ENCODE measurements around the gene KCNT1.

The KCNT1 gene

DNA sequence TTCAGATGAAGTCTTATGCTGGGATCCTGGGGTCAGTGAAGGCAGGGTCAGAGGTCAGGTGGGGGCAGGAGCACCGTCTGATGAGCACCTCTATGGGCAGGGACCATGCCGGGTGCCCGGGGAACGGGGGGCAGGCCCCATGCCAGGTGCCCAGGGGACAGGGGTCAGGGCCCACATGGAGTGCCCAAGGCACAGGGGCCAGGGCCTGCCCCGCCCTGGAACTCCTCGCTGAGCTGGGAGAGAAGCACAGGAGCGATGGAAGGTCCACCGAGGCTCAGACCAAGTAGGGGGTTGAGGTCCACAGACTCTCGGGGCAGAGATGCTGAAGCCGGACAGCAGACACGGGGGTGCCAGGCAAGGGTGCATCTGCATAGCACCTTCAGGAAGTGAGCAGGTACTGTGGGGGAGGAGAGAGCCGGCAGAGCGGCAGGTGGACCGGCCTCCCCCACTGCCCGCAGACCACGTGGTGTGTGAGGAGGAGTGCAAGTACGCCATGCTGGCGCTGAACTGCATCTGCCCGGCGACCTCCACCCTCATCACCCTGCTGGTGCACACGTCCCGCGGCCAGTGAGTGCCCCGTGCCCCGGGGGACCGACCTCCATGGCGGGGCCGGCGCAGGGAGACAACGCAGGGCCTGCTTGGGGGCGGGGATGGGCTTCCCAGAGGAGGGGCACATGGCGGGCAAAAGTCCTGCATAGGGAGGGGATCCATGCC lies 67.7 kb downstream of the KCNT1 start:
- Histone ChIP-seq H3K4me2 (ENCODE audit: low read length) (no peak overlapping the region), H3K9me3 (ENCODE audit: control insufficient read depth, insufficient read depth, low read length) (no peaks in the 10 kb centered on the region; the same call in 1 of the 2 replicates), H3K79me2 (ENCODE audit: control insufficient read depth, low read length) (no peaks in the 10 kb centered on the region), H3K4me3 (ENCODE audit: low read length) (no peak overlapping the region), H3K27ac (ENCODE audit: low read depth, low read length) (no peak overlapping the region), H3K9me2 (replicated peaks; ENCODE audit: control insufficient read depth, low read length) (no peaks in the 10 kb centered on the region), H3K4me1 (ENCODE audit: control insufficient read depth, low read length) (no peaks in the 10 kb centered on the region), H3F3A (ENCODE audit: control insufficient read depth, insufficient read depth) (no peaks in the 10 kb centered on the region), H3K27me3 (ENCODE audit: control insufficient read depth, low read length) (no peaks in the 10 kb centered on the region), H4K20me1 (ENCODE audit: control insufficient read depth, insufficient read depth, low read depth, low read length) (no peaks in the 10 kb centered on the region), H3K36me3 (ENCODE audit: control insufficient read depth, low read length) (no peaks in the 10 kb centered on the region)
- TF ChIP-seq EZH2phosphoT487 (IDR thresholded peaks at IDR 0.05; ENCODE audit: borderline replicate concordance, low read length): no peak
- TF ChIP-seq, protein P1, sequence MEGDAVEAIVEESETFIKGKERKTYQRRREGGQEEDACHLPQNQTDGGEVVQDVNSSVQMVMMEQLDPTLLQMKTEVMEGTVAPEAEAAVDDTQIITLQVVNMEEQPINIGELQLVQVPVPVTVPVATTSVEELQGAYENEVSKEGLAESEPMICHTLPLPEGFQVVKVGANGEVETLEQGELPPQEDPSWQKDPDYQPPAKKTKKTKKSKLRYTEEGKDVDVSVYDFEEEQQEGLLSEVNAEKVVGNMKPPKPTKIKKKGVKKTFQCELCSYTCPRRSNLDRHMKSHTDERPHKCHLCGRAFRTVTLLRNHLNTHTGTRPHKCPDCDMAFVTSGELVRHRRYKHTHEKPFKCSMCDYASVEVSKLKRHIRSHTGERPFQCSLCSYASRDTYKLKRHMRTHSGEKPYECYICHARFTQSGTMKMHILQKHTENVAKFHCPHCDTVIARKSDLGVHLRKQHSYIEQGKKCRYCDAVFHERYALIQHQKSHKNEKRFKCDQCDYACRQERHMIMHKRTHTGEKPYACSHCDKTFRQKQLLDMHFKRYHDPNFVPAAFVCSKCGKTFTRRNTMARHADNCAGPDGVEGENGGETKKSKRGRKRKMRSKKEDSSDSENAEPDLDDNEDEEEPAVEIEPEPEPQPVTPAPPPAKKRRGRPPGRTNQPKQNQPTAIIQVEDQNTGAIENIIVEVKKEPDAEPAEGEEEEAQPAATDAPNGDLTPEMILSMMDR (IDR thresholded peaks at IDR 0.05; ENCODE audit: low read depth, low read length, poor library complexity, severe bottlenecking): no peak

DNA sequence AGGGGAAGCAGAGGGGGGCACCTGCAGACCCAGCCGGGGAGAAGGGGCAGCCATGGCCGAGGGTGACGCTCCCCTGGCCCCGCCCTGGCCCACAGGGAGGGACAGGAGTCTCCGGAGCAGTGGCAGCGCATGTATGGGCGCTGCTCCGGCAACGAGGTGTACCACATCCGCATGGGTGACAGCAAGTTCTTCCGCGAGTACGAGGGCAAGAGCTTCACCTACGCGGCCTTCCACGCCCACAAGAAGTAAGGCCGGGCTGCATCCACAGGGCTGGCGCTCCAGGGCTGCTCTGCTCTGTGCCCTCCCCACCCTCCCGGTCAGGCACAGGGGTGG lies 68.2 kb downstream of the KCNT1 start:
- no peak overlapping the region for H3K4me2 ChIP-seq (ENCODE audit: low read length)
- H3F3A ChIP-seq (ENCODE audit: control insufficient read depth, insufficient read depth): no peaks in the 10 kb centered on the region
- no peaks in the 10 kb centered on the region for H3K79me2 ChIP-seq (ENCODE audit: control insufficient read depth, low read length)
- H3K27ac ChIP-seq (ENCODE audit: low read depth, low read length): no peak overlapping the region
- no peak for TF ChIP-seq EZH2phosphoT487 (IDR thresholded peaks at IDR 0.05; ENCODE audit: borderline replicate concordance, low read length)
- TF ChIP-seq, protein P1 (IDR thresholded peaks at IDR 0.05; ENCODE audit: low read depth, low read length, poor library complexity, severe bottlenecking): no peak
- no peaks in the 10 kb centered on the region for H3K9me2 ChIP-seq (replicated peaks; ENCODE audit: control insufficient read depth, low read length)
- no peaks in the 10 kb centered on the region for H3K36me3 ChIP-seq (ENCODE audit: control insufficient read depth, low read length)
- no peak overlapping the region for H3K4me3 ChIP-seq (ENCODE audit: low read length)
- H3K9me3 ChIP-seq (ENCODE audit: control insufficient read depth, insufficient read depth, low read length): no peaks in the 10 kb centered on the region; the same call in 1 of the 2 replicates
- no peaks in the 10 kb centered on the region for H3K27me3 ChIP-seq (ENCODE audit: control insufficient read depth, low read length)
- no peaks in the 10 kb centered on the region for H4K20me1 ChIP-seq (ENCODE audit: control insufficient read depth, insufficient read depth, low read depth, low read length)
- H3K4me1 ChIP-seq (ENCODE audit: control insufficient read depth, low read length): no peaks in the 10 kb centered on the region

DNA sequence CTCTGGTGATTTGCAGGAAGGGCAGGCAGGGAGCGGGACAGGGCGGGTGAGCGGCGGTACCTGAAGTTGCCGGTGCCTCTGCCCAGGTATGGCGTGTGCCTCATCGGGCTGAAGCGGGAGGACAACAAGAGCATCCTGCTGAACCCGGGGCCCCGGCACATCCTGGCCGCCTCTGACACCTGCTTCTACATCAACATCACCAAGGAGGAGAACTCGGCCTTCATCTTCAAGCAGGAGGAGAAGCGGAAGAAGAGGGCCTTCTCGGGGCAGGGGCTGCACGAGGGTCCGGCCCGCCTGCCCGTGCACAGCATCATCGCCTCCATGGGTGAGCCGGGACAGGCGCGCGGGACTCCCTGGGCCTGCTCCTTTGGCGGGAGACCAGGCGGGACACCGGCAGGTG lies 68.8 kb downstream of the KCNT1 start:
- Histone ChIP-seq H3K9me2 (replicated peaks; ENCODE audit: control insufficient read depth, low read length) (no peaks in the 10 kb centered on the region), H3K9me3 (ENCODE audit: control insufficient read depth, insufficient read depth, low read length) (no peaks in the 10 kb centered on the region; the same call in 1 of the 2 replicates), H3K4me1 (ENCODE audit: control insufficient read depth, low read length) (no peaks in the 10 kb centered on the region), H3K27me3 (ENCODE audit: control insufficient read depth, low read length) (no peaks in the 10 kb centered on the region), H3F3A (ENCODE audit: control insufficient read depth, insufficient read depth) (no peaks in the 10 kb centered on the region), H3K4me3 (ENCODE audit: low read length) (no peak overlapping the region), H4K20me1 (ENCODE audit: control insufficient read depth, insufficient read depth, low read depth, low read length) (no peaks in the 10 kb centered on the region), H3K27ac (ENCODE audit: low read depth, low read length) (no peak overlapping the region), H3K79me2 (ENCODE audit: control insufficient read depth, low read length) (no peaks in the 10 kb centered on the region), H3K36me3 (ENCODE audit: control insufficient read depth, low read length) (no peaks in the 10 kb centered on the region), H3K4me2 (ENCODE audit: low read length) (no peak overlapping the region)
- TF ChIP-seq, protein P1 (IDR thresholded peaks at IDR 0.05; ENCODE audit: low read depth, low read length, poor library complexity, severe bottlenecking): no peak
- no peak for TF ChIP-seq EZH2phosphoT487 (IDR thresholded peaks at IDR 0.05; ENCODE audit: borderline replicate concordance, low read length)

Measured in DOHH2 (cell line).